Astrocyte (in vitro differentiated cells and primary cell): ENCODE measurements around the gene ARHGEF2.

Source experiments
- CTCF ChIP-seq: IDR thresholded peaks from 2 replicates; pipeline ENCODE4 v1.5.1; 2011; ENCODE audit warnings: low read depth, mild to moderate bottlenecking, inconsistent platforms, low read length, moderate library complexity; ENCODE audit not compliant: insufficient read depth
- EZH2 ChIP-seq: IDR thresholded peaks from 2 replicates; pipeline ENCODE4 v1.6.1; 2012; ENCODE audit warnings: mild to moderate bottlenecking, low read length, inconsistent platforms; ENCODE audit not compliant: insufficient read depth

- TF ChIP-seq CTCF (no peak), EZH2 (no peak)
Measured at GRCh38 chr1:155952505-155952890, 25.8 kb downstream of the ARHGEF2 start.
